PC-3 (cell line): Measurements from ENCODE around the gene ASIC5. TPM values are rescaled to one million over a fixed set of nuclear protein-coding genes. Genes with fewer than 3 reads are reported as not detected.

Experiments used
- ATAC-seq: fragments of 200-7000 bp; cut with Tn5 transposase; 2 replicates; pipeline ENCODE4 v1.9.1; 2020; ENCODE audit warnings: mild to moderate bottlenecking, moderate library complexity
- BruUV-seq: library from RNA; stranded (reverse); fragments of 400-500 nt; replicated peaks from 2 replicates; lab custom pipeline; 2021; lab: Mats Ljungman, UMichigan
- CTCF ChIA-PET: fragments of 300-600 bp; sonication (Branson Sonifier 250); formaldehyde crosslinking; loops from one replicate; lab custom pipeline; 2022; ENCODE audit warnings: antibody characterized with exemption; lab: Charles Lee
- POLR2A ChIA-PET: fragments of 300-600 bp; sonication (Branson Sonifier 250); formaldehyde crosslinking; loops from one replicate; lab custom pipeline; 2022; ENCODE audit warnings: antibody characterized with exemption; ENCODE audit not compliant: unreplicated experiment; lab: Charles Lee
- DNase-seq: peaks from one replicate; pipeline ENCODE4 v3.0.0-alpha.2; 2015
- H2AFZ ChIP-seq: fragments of 300-600 bp; sonication (generic); 2 replicates; pipeline ENCODE4 v1.6.0; 2016; ENCODE audit warnings: antibody characterized with exemption, low read length
- H3F3A ChIP-seq: fragments of 300-600 bp; sonication (generic); one replicate; pipeline ENCODE4 v1.6.0; 2017; ENCODE audit warnings: antibody characterized with exemption, low read length, control low read depth, mild to moderate bottlenecking; ENCODE audit not compliant: unreplicated experiment
- H3K27ac ChIP-seq: fragments of 300-600 bp; sonication (generic); 2 replicates; pipeline ENCODE4 v1.5.1; 2016; ENCODE audit warnings: mild to moderate bottlenecking, low read length
- H3K27me3 ChIP-seq: fragments of 300-600 bp; sonication (generic); 2 replicates; pipeline ENCODE4 v1.6.1; 2016; ENCODE audit warnings: low read length, mixed read lengths
- H3K36me3 ChIP-seq: fragments of 300-600 bp; sonication (generic); 2 replicates; pipeline ENCODE4 v1.6.1; 2016; ENCODE audit warnings: low read depth, mixed run types, low read length, mixed read lengths
- H3K4me1 ChIP-seq: fragments of 300-600 bp; sonication (generic); 2 replicates; pipeline ENCODE4 v1.5.1; 2016; ENCODE audit warnings: low read length; ENCODE audit not compliant: insufficient read depth
- H3K4me2 ChIP-seq: fragments of 300-600 bp; sonication (generic); 2 replicates; pipeline ENCODE4 v1.6.0; 2016; ENCODE audit warnings: low read length
- H3K4me3 ChIP-seq: fragments of 300-600 bp; sonication (generic); 2 replicates; pipeline ENCODE4 v1.5.1; 2016; ENCODE audit warnings: mild to moderate bottlenecking, low read length, mixed read lengths
- H3K79me2 ChIP-seq: fragments of 300-600 bp; sonication (generic); 2 replicates; pipeline ENCODE4 v1.6.1; 2017; ENCODE audit warnings: low read length, mixed read lengths
- H3K9ac ChIP-seq: fragments of 300-600 bp; sonication (generic); 2 replicates; pipeline ENCODE4 v1.6.0; 2016; ENCODE audit warnings: mild to moderate bottlenecking, low read length
- H3K9me2 ChIP-seq: fragments of 300-600 bp; sonication (generic); replicated peaks from 2 replicates; pipeline ENCODE4 v1.6.1; 2016; ENCODE audit warnings: mixed run types, low read length, mixed read lengths
- H3K9me3 ChIP-seq: fragments of 300-600 bp; sonication (generic); 2 replicates; pipeline ENCODE4 v1.6.1; 2016; ENCODE audit warnings: low read length, mixed read lengths
- H4K20me1 ChIP-seq: fragments of 300-600 bp; sonication (generic); 2 replicates; pipeline ENCODE4 v1.6.1; 2016; ENCODE audit warnings: low read length, mixed read lengths
- CTCF ChIP-seq: fragments of 300-600 bp; sonication (generic); conservative IDR thresholded peaks from 2 replicates; pipeline ENCODE4 v1.5.1; 2017; ENCODE audit warnings: antibody characterized with exemption, low read depth, mild to moderate bottlenecking, low read length
- EZH2 ChIP-seq: fragments of 300-600 bp; sonication (generic); IDR thresholded peaks from one replicate; pipeline ENCODE4 v1.6.1; 2017; ENCODE audit warnings: antibody characterized with exemption, mild to moderate bottlenecking, low read length; ENCODE audit not compliant: unreplicated experiment
- EZH2phosphoT487 ChIP-seq: fragments of 300-600 bp; sonication (generic); IDR thresholded peaks from 2 replicates; pipeline ENCODE4 v1.6.1; 2018; ENCODE audit warnings: mild to moderate bottlenecking, antibody characterized with exemption, low read length, borderline replicate concordance
- intact Hi-C: fragments of 100-400 bp; cut with micrococcal nuclease; formaldehyde crosslinking; loops from 2 replicates; pipeline ENCODE4 v1.9.0; 2023
- total RNA-seq: library from RNA; depleted of rRNA; stranded (reverse); fragments of >200 nt; gene quantifications from 2 replicates; pipeline ENCODE4 v1.2.3, GENCODE V29; 2014

The ASIC5 gene
- total RNA-seq, 1 experiment from 2014 or later, result not detected

- Histone ChIP-seq H3K9me2 (no peaks in the 10 kb centered on the region), H4K20me1 (no peaks in the 10 kb centered on the region), H3K36me3 (no peaks in the 10 kb centered on the region), H3K4me3 (no peak overlapping the region), H3K9ac (no peak overlapping the region), H3K27me3 (no peaks in the 10 kb centered on the region), H3K9me3 (no peaks in the 10 kb centered on the region), H3K79me2 (no peaks in the 10 kb centered on the region), H3K27ac (no peak overlapping the region), H3F3A (no peaks in the 10 kb centered on the region), H2AFZ (no peak overlapping the region), H3K4me2 (no peak overlapping the region), H3K4me1 (no peaks in the 10 kb centered on the region)
- CTCF ChIA-PET, result no interaction called here
- no peak for DNase-seq
- no TSS peak for BruUV-seq
- no peak for TF ChIP-seq CTCF
- TF ChIP-seq EZH2, result no peak
- no peak for TF ChIP-seq EZH2phosphoT487
- intact Hi-C loops, result no loop called here
- ATAC-seq, result no peak
- POLR2A ChIA-PET, result no interaction called here
These were observed 21.0 kb upstream of the ASIC5 start for GRCh38 chr4:155887045-155887444.

GRCh38 chr4:155885666-155886065 is 19.6 kb upstream of the ASIC5 start:
- no peak for TF ChIP-seq CTCF
- no peak for TF ChIP-seq EZH2
- no peak for TF ChIP-seq EZH2phosphoT487
- Histone ChIP-seq H3K4me3 (no peak overlapping the region), H3K9me2 (no peaks in the 10 kb centered on the region), H3F3A (no peaks in the 10 kb centered on the region), H2AFZ (no peak overlapping the region), H3K27ac (no peak overlapping the region), H3K79me2 (no peaks in the 10 kb centered on the region), H3K36me3 (no peaks in the 10 kb centered on the region), H4K20me1 (no peaks in the 10 kb centered on the region), H3K4me2 (no peak overlapping the region), H3K4me1 (no peaks in the 10 kb centered on the region), H3K9me3 (no peaks in the 10 kb centered on the region), H3K9ac (no peak overlapping the region), H3K27me3 (no peaks in the 10 kb centered on the region)
- CTCF ChIA-PET, result no interaction called here
- intact Hi-C loops, result no loop called here
- no peak for DNase-seq
- no TSS peak for BruUV-seq
- ATAC-seq, result no peak
- POLR2A ChIA-PET, result no interaction called here

GRCh38 chr4:155883895-155884294 is 17.8 kb upstream of the ASIC5 start:
- ChIA-PET POLR2A (no interaction called here), CTCF (no interaction called here)
- H3K4me1 ChIP-seq, result no peaks in the 10 kb centered on the region

More at GRCh38 chr4:155883895-155884294, 17.8 kb upstream of the ASIC5 start:
- Histone ChIP-seq H3K4me2 (no peak overlapping the region), H3K27ac (no peak overlapping the region), H3K79me2 (no peaks in the 10 kb centered on the region), H3K9me2 (no peaks in the 10 kb centered on the region), H3K9ac (no peak overlapping the region), H3K9me3 (no peaks in the 10 kb centered on the region), H3K4me3 (no peak overlapping the region), H3K27me3 (no peaks in the 10 kb centered on the region), H3K36me3 (no peaks in the 10 kb centered on the region), H3F3A (no peaks in the 10 kb centered on the region), H2AFZ (no peak overlapping the region), H4K20me1 (no peaks in the 10 kb centered on the region)
- no peak for TF ChIP-seq CTCF
- TF ChIP-seq EZH2, result no peak
- no peak for TF ChIP-seq EZH2phosphoT487
- no TSS peak for BruUV-seq
- DNase-seq, result no peak
- no peak for ATAC-seq
- intact Hi-C loops, result no loop called here
